Type B pancreatic cell (in vitro differentiated cells): ENCODE data around the gene GCA. TPM values are rescaled to one million over a fixed set of nuclear protein-coding genes. Genes with fewer than 3 reads are reported as not detected.

Experiments
- DNase-seq: peaks from one replicate; pipeline ENCODE4 v3.0.0; 2021; ENCODE audit warnings: mixed read lengths; ENCODE audit not compliant: unreplicated experiment; ENCODE audit errors: extremely low spot score
- H3K27ac Mint-ChIP-seq: 2 replicates; pipeline ENCODE4 v1.8.0; 2021; ENCODE audit warnings: mild to moderate bottlenecking, mixed read lengths
- H3K27me3 Mint-ChIP-seq: 2 replicates; pipeline ENCODE4 v1.8.0; 2021; ENCODE audit warnings: mixed read lengths
- H3K36me3 Mint-ChIP-seq: 2 replicates; pipeline ENCODE4 v1.8.0; 2021; ENCODE audit warnings: mixed read lengths
- H3K4me1 Mint-ChIP-seq: one replicate; pipeline ENCODE4 v1.8.0; 2021; ENCODE audit warnings: mixed read lengths; ENCODE audit not compliant: unreplicated experiment
- H3K4me3 Mint-ChIP-seq: 2 replicates; pipeline ENCODE4 v1.8.0; 2021; ENCODE audit warnings: mild to moderate bottlenecking, mixed read lengths
- H3K9me3 Mint-ChIP-seq: 2 replicates; pipeline ENCODE4 v1.8.0; 2021; ENCODE audit warnings: mixed read lengths
- CTCF ChIP-seq: fragments of 200-600 bp; sonication (generic); conservative IDR thresholded peaks from 2 replicates; pipeline ENCODE4 v1.5.0; 2021; ENCODE audit warnings: antibody characterized with exemption, mild to moderate bottlenecking
- total RNA-seq: library from RNA; stranded (reverse); gene quantifications from 2 replicates; pipeline ENCODE4 v1.2.1, GENCODE V29; 2021; ENCODE audit warnings: low replicate concordance

The GCA gene
- total RNA-seq, 1 donor from 2014 or later, result 21.1 TPM

GRCh38 chr2:162330881-162331280 lies 13.1 kb upstream of the GCA start:
- DNase-seq, result no peak
- no peak for TF ChIP-seq CTCF

GRCh38 chr2:162333968-162334367 lies 10.0 kb upstream of the GCA start:
- Mint-ChIP-seq H3K9me3 (no peaks in the 10 kb centered on the region), H3K36me3 (no peaks in the 10 kb centered on the region), H3K4me1 (no peaks in the 10 kb centered on the region), H3K27ac (no peak overlapping the region), H3K4me3 (no peak overlapping the region), H3K27me3 (no peaks in the 10 kb centered on the region)
- peak; percentile 65 for TF ChIP-seq CTCF
- DNase-seq, result no peak

More at GRCh38 chr2:162330881-162331280, 13.1 kb upstream of the GCA start:
- H3K9me3 Mint-ChIP-seq, result no peaks in the 10 kb centered on the region
- H3K4me1 Mint-ChIP-seq, result no peaks in the 10 kb centered on the region
- no peak overlapping the region for H3K4me3 Mint-ChIP-seq
- no peaks in the 10 kb centered on the region for H3K36me3 Mint-ChIP-seq
- H3K27ac Mint-ChIP-seq, result no peak overlapping the region
- H3K27me3 Mint-ChIP-seq, result no peaks in the 10 kb centered on the region

- peaks cover 8% of the 10 kb centered on the region for H3K27me3 Mint-ChIP-seq
- no peak overlapping the region for H3K27ac Mint-ChIP-seq
- no peaks in the 10 kb centered on the region for H3K36me3 Mint-ChIP-seq
- no peak for DNase-seq
- H3K9me3 Mint-ChIP-seq, result no peaks in the 10 kb centered on the region
- TF ChIP-seq CTCF, result no peak
- H3K4me3 Mint-ChIP-seq, result no peak overlapping the region
- H3K4me1 Mint-ChIP-seq, result no peaks in the 10 kb centered on the region
Measured at GRCh38 chr2:162337868-162338267, 6.1 kb upstream of the GCA start.

- H3K4me1 Mint-ChIP-seq, result peaks cover 4% of the 10 kb centered on the region
- DNase-seq, result no peak
- no peak overlapping the region for H3K4me3 Mint-ChIP-seq
- TF ChIP-seq CTCF, result no peak
- no peaks in the 10 kb centered on the region for H3K9me3 Mint-ChIP-seq
- no peaks in the 10 kb centered on the region for H3K36me3 Mint-ChIP-seq
- peaks cover 12% of the 10 kb centered on the region for H3K27me3 Mint-ChIP-seq
- no peak overlapping the region for H3K27ac Mint-ChIP-seq
Measured at GRCh38 chr2:162340822-162341221, 3.1 kb upstream of the GCA start.

- H3K27me3 Mint-ChIP-seq, result peaks cover 12% of the 10 kb centered on the region
Measured at GRCh38 chr2:162342321-162342720, 1.6 kb upstream of the GCA start.

More at GRCh38 chr2:162342321-162342720, 1.6 kb upstream of the GCA start:
- H3K9me3 Mint-ChIP-seq, result no peaks in the 10 kb centered on the region
- TF ChIP-seq CTCF, result no peak
- no peak overlapping the region for H3K4me3 Mint-ChIP-seq
- peaks cover 4% of the 10 kb centered on the region for H3K4me1 Mint-ChIP-seq
- H3K27ac Mint-ChIP-seq, result no peak overlapping the region
- no peak for DNase-seq
- no peaks in the 10 kb centered on the region for H3K36me3 Mint-ChIP-seq
